Gastrocnemius medialis (tissue), 4 donors: Measurements from ENCODE around the gene NEMP2.

Source experiments
- CTCF ChIP-seq, 5 experiments: fragments of 450-650 bp in 3 of 5; fragments of 200-600 bp in 2 of 5; sonication (generic) in 2 of 5; IDR thresholded peaks in 4 of 5; conservative IDR thresholded peaks in 1 of 5; 1 replicate in 4 of 5; 2 replicates in 1 of 5; pipeline ENCODE4 v1.5.1; 2016 to 2019; ENCODE audit warnings: antibody characterized with exemption in 5 of 5, mild to moderate bottlenecking in 3 of 5, moderate library complexity in 3 of 5
- POLR2A ChIP-seq, 2 donors: fragments of 450-650 bp; IDR thresholded peaks; one replicate each; pipeline ENCODE4 v1.6.1; 2017; ENCODE audit warnings: antibody characterized with exemption in 2 of 2, mild to moderate bottlenecking in 2 of 2, moderate library complexity in 2 of 2

- TF ChIP-seq CTCF (IDR thresholded peaks at IDR 0.05 in 4 of 5, conservative IDR thresholded peaks at IDR 0.05 in 1 of 5) (no peak), POLR2A (IDR thresholded peaks at IDR 0.05) (no peak)
Observed at GRCh38 chr2:190455358-190456095, 79.0 kb downstream of the NEMP2 start.
